ENCODE results near the gene HABP2.

HABP2 gene

GRCh38 chr10:113609704-113610108, 56.9 kb downstream of the HABP2 start:
- TF ChIP-seq EZH2phosphoT487 (conservative IDR thresholded peaks at IDR 0.05; ENCODE audit: low read length) (no peak), CTCF (IDR thresholded peaks at IDR 0.05; ENCODE audit: insufficient read depth, low read length, poor library complexity, severe bottlenecking) (no peak)
- Histone ChIP-seq H4K20me1 (ENCODE audit: low read depth, low read length) (no peaks in the 10 kb centered on the region), H3K27me3 (ENCODE audit: low read length) (no peaks in the 10 kb centered on the region), H3K4me3 (ENCODE audit: insufficient read depth, low read length, poor library complexity, severe bottlenecking) (no peak overlapping the region), H3K4me2 (ENCODE audit: low read depth, low read length, poor library complexity, severe bottlenecking) (no peak overlapping the region), H3K27ac (ENCODE audit: low read depth, low read length) (no peak overlapping the region), H3F3A (ENCODE audit: insufficient read depth) (no peaks in the 10 kb centered on the region), H2AFZ (ENCODE audit: low read depth, low read length, severe bottlenecking) (no peak overlapping the region), H3K9ac (ENCODE audit: low read length) (no peak overlapping the region), H3K36me3 (ENCODE audit: low read length) (no peaks in the 10 kb centered on the region), H3K9me2 (replicated peaks; ENCODE audit: insufficient read depth, low read length) (no peaks in the 10 kb centered on the region), H3K9me3 (ENCODE audit: insufficient read depth, low read length) (no peaks in the 10 kb centered on the region), H3K79me2 (ENCODE audit: insufficient read depth, low read length) (no peaks in the 10 kb centered on the region)

GRCh38 chr10:113610631-113611601, 58.1 kb downstream of the HABP2 start:
- no peaks in the 10 kb centered on the region for H3K9me2 ChIP-seq (replicated peaks; ENCODE audit: insufficient read depth, low read length)
- no peaks in the 10 kb centered on the region for H3K27me3 ChIP-seq (ENCODE audit: low read length)
- H3K4me2 ChIP-seq (ENCODE audit: low read depth, low read length, poor library complexity, severe bottlenecking): no peak overlapping the region
- H4K20me1 ChIP-seq (ENCODE audit: low read depth, low read length): no peaks in the 10 kb centered on the region
- TF ChIP-seq CTCF (IDR thresholded peaks at IDR 0.05; ENCODE audit: insufficient read depth, low read length, poor library complexity, severe bottlenecking): no peak
- no peak for TF ChIP-seq EZH2phosphoT487 (conservative IDR thresholded peaks at IDR 0.05; ENCODE audit: low read length)
- H3K4me3 ChIP-seq (ENCODE audit: insufficient read depth, low read length, poor library complexity, severe bottlenecking): no peak overlapping the region
- H3K36me3 ChIP-seq (ENCODE audit: low read length): no peaks in the 10 kb centered on the region
- no peaks in the 10 kb centered on the region for H3F3A ChIP-seq (ENCODE audit: insufficient read depth)
- no peaks in the 10 kb centered on the region for H3K79me2 ChIP-seq (ENCODE audit: insufficient read depth, low read length)
- no peak overlapping the region for H3K9ac ChIP-seq (ENCODE audit: low read length)
- H3K27ac ChIP-seq (ENCODE audit: low read depth, low read length): no peak overlapping the region
- no peak overlapping the region for H2AFZ ChIP-seq (ENCODE audit: low read depth, low read length, severe bottlenecking)
- no peaks in the 10 kb centered on the region for H3K9me3 ChIP-seq (ENCODE audit: insufficient read depth, low read length)

GRCh38 chr10:113612154-113612553, 59.3 kb downstream of the HABP2 start:
- H3F3A ChIP-seq (ENCODE audit: insufficient read depth): no peaks in the 10 kb centered on the region
- no peaks in the 10 kb centered on the region for H3K27me3 ChIP-seq (ENCODE audit: low read length)

More at GRCh38 chr10:113612154-113612553, 59.3 kb downstream of the HABP2 start:
- Histone ChIP-seq H3K4me3 (ENCODE audit: insufficient read depth, low read length, poor library complexity, severe bottlenecking) (no peak overlapping the region), H3K9me3 (ENCODE audit: insufficient read depth, low read length) (no peaks in the 10 kb centered on the region), H3K9me2 (replicated peaks; ENCODE audit: insufficient read depth, low read length) (no peaks in the 10 kb centered on the region), H4K20me1 (ENCODE audit: low read depth, low read length) (no peaks in the 10 kb centered on the region), H3K79me2 (ENCODE audit: insufficient read depth, low read length) (no peaks in the 10 kb centered on the region), H2AFZ (ENCODE audit: low read depth, low read length, severe bottlenecking) (no peak overlapping the region), H3K36me3 (ENCODE audit: low read length) (no peaks in the 10 kb centered on the region), H3K27ac (ENCODE audit: low read depth, low read length) (no peak overlapping the region), H3K4me2 (ENCODE audit: low read depth, low read length, poor library complexity, severe bottlenecking) (no peak overlapping the region), H3K9ac (ENCODE audit: low read length) (no peak overlapping the region)
- TF ChIP-seq CTCF (IDR thresholded peaks at IDR 0.05; ENCODE audit: insufficient read depth, low read length, poor library complexity, severe bottlenecking): no peak
- TF ChIP-seq EZH2phosphoT487 (conservative IDR thresholded peaks at IDR 0.05; ENCODE audit: low read length): no peak
